ENCODE measurements around the gene CSTF1. TPM values are rescaled to one million over a fixed set of nuclear protein-coding genes. Genes with fewer than 3 reads are reported as not detected.
"Not testable (repeated sequence)": the region's sequence is repeated elsewhere in the genome, so short reads cannot be mapped to it uniquely, and the experiment has no call there.

The CSTF1 gene
- total RNA-seq, 1 donor from 2014 or later = 16.9 TPM

DNA sequence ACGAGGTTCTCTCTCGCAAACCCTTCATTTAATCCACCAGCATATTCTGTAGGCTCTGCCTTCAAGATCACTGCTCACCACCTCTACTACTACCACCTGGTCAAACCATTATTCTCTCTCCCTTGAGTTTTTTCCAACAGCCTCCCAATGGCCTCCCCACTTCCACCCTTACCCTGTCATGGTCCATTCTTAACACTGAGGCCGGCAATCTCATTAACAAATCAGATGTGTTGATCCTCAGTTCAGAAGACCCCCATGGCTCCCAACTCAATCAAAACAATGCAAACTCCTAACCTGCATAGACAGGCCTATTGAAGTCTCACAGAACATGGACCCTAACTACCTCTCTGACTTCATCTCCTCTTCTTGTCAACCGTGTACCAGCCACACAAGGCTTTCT, 2.6 kb upstream of the CSTF1 start:
- Histone ChIP-seq H3K27me3 (ENCODE audit: low read depth) (no peaks in the 10 kb centered on the region), H3K4me3 (no peak overlapping the region), H3K9me3 (replicated peaks) (no peaks in the 10 kb centered on the region), H3K4me1 (peaks cover 32% of the 10 kb centered on the region), H3K27ac (replicated peaks) (no peak overlapping the region), H3K36me3 (no peaks in the 10 kb centered on the region)
- no peak for TF ChIP-seq CTCF (IDR thresholded peaks at IDR 0.05; ENCODE audit: borderline replicate concordance)
- DNase-seq = no peak
- intact Hi-C loops (cut with micrococcal nuclease) = no loop called here

GRCh38 chr20:56390396-56390795, 2.0 kb upstream of the CSTF1 start:
- H3K36me3 ChIP-seq; intact Hi-C loops (cut with micrococcal nuclease); H3K4me3 ChIP-seq: not testable (repeated sequence)

GRCh38 chr20:56391037-56391436, 1.4 kb upstream of the CSTF1 start:
- peaks cover 9% of the 10 kb centered on the region for H3K36me3 ChIP-seq
- H3K27me3 ChIP-seq (ENCODE audit: low read depth) = no peaks in the 10 kb centered on the region
- intact Hi-C loops (cut with micrococcal nuclease) = no loop called here
- H3K9me3 ChIP-seq (replicated peaks) = no peaks in the 10 kb centered on the region
- no peak for DNase-seq
- H3K4me3 ChIP-seq = peak overlapping the region; percentile 92
- H3K4me1 ChIP-seq = peaks cover 32% of the 10 kb centered on the region
- no peak for TF ChIP-seq CTCF (IDR thresholded peaks at IDR 0.05; ENCODE audit: borderline replicate concordance)
- no peak overlapping the region for H3K27ac ChIP-seq (replicated peaks)

More at GRCh38 chr20:56390396-56390795, 2.0 kb upstream of the CSTF1 start:
- H3K27ac ChIP-seq (replicated peaks); H3K9me3 ChIP-seq (replicated peaks); H3K27me3 ChIP-seq (ENCODE audit: low read depth); DNase-seq: not testable (repeated sequence)
- H3K4me1 ChIP-seq = peaks cover 32% of the 10 kb centered on the region

GRCh38 chr20:56391596-56392131, 781 bp upstream of the CSTF1 start:
- intact Hi-C loops (cut with micrococcal nuclease) = no loop called here
- no peak for TF ChIP-seq CTCF (IDR thresholded peaks at IDR 0.05; ENCODE audit: borderline replicate concordance)
- Histone ChIP-seq H3K4me3 (peak overlapping the region; percentile 92), H3K36me3 (peaks cover 15% of the 10 kb centered on the region), H3K27me3 (ENCODE audit: low read depth) (no peaks in the 10 kb centered on the region), H3K9me3 (replicated peaks) (no peaks in the 10 kb centered on the region), H3K27ac (replicated peaks) (peak overlapping the region; percentile 91), H3K4me1 (peaks cover 32% of the 10 kb centered on the region)
- no peak for DNase-seq

DNA sequence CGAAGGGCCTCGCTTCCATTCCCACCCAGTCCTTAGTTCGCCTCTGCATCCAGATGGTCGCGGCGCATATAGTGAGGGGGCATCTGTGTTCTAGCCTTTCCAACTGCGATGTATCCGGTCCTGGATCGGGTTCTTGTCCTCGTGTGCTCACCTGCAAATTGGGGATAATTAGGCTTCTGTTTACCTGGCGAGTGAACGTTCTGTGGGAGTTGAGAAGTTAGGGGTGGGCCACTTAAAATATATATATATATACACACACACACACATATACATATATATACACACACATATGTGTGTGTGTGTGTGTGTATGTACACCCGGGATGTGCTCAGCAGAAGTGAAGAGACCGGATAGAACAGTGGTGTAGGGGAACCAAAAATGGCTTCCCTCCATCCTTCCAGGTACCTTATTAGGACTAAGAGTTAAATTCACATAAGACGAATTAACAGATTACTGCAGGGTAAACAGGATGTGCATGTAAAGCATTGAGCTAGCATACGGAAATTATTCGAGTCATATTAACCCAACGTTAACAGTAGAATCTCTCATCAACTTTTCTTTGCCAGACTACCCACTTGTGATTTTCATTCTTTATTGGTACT, 537 bp downstream of the CSTF1 start:
- DNase-seq = no peak
- Histone ChIP-seq H3K36me3 (peaks cover 28% of the 10 kb centered on the region), H3K27me3 (ENCODE audit: low read depth) (no peaks in the 10 kb centered on the region), H3K9me3 (replicated peaks) (no peaks in the 10 kb centered on the region), H3K27ac (replicated peaks) (peak overlapping the region; percentile 91), H3K4me3 (peak overlapping the region; percentile 92), H3K4me1 (peaks cover 32% of the 10 kb centered on the region)
- intact Hi-C loops (cut with micrococcal nuclease) = no loop called here
- TF ChIP-seq CTCF (IDR thresholded peaks at IDR 0.05; ENCODE audit: borderline replicate concordance) = no peak

- no peak for TF ChIP-seq CTCF (IDR thresholded peaks at IDR 0.05; ENCODE audit: borderline replicate concordance)
- Histone ChIP-seq H3K27me3 (ENCODE audit: low read depth) (no peaks in the 10 kb centered on the region), H3K4me3 (peak overlapping the region; percentile 92), H3K36me3 (peaks cover 35% of the 10 kb centered on the region), H3K27ac (replicated peaks) (no peak overlapping the region), H3K4me1 (peaks cover 32% of the 10 kb centered on the region), H3K9me3 (replicated peaks) (no peaks in the 10 kb centered on the region)
- intact Hi-C loops (cut with micrococcal nuclease) = no loop called here
- DNase-seq = no peak
These were observed 1.2 kb downstream of the CSTF1 start for GRCh38 chr20:56393653-56394052.
